Mesothelial cell of epicardium (in vitro differentiated cells): ENCODE data around the gene PTPRCAP. TPM values are rescaled to one million over a fixed set of nuclear protein-coding genes. Genes with fewer than 3 reads are reported as not detected.

Experiments used
- DNase-seq, 2 experiments: peaks; one replicate each; pipeline ENCODE4 v3.0.0; 2021; ENCODE audit warnings: low spot score in 2 of 2; ENCODE audit not compliant: unreplicated experiment in 2 of 2
- H3K27ac Mint-ChIP-seq: 2 replicates; pipeline ENCODE4 v1.8.0; 2021; ENCODE audit warnings: mixed read lengths
- H3K27me3 Mint-ChIP-seq: 2 replicates; pipeline ENCODE4 v1.8.0; 2021; ENCODE audit warnings: low read depth, mixed read lengths
- H3K36me3 Mint-ChIP-seq: 2 replicates; pipeline ENCODE4 v1.8.0; 2021; ENCODE audit warnings: mixed read lengths
- H3K4me1 Mint-ChIP-seq: 2 replicates; pipeline ENCODE4 v1.8.0; 2021; ENCODE audit warnings: mixed read lengths
- H3K4me3 Mint-ChIP-seq: 2 replicates; pipeline ENCODE4 v1.8.0; 2021; ENCODE audit warnings: mild to moderate bottlenecking, moderate library complexity, mixed read lengths
- H3K9me3 Mint-ChIP-seq: 2 replicates; pipeline ENCODE4 v1.8.0; 2021; ENCODE audit warnings: mixed read lengths
- CTCF ChIP-seq: fragments of 200-600 bp; sonication (generic); IDR thresholded peaks from one replicate; pipeline ENCODE4 v1.5.0; 2021; ENCODE audit warnings: antibody characterized with exemption; ENCODE audit not compliant: unreplicated experiment
- total RNA-seq: library from RNA; stranded (reverse); gene quantifications from 3 replicates; pipeline ENCODE4 v1.2.1, GENCODE V29; 2021

PTPRCAP gene
- total RNA-seq, 1 donor from 2014 or later, result 1.8 TPM

DNA sequence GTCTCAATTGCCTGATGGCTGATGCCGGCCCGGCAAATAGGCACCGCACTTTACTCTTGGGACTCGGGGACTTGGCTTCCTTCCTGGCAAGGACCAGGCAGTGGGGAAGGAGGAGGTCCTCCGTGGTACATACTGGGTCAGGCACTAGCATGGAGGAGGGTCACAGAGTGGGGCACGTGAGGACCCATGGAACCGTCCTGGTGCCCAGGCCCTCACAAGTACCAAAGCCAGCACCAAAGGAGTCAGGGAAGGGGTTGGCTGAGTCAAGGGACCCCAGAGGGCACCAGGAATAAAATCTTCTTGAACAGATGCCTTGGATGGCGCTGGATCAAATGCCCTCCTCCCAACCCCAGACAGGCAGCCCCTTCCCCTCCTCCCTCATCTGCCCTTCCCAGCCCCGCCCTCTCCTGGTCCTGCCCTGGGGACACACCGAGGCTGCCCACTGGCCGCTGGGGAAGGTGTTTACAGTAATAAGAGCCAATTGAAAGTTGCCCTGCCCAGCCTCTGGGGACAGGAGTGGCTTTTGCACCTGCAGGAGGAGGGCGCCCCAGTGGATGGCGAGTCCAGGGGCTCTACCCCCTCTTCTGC is 27.6 kb downstream of the PTPRCAP start:
- Mint-ChIP-seq H3K4me3 (no peak overlapping the region), H3K4me1 (peaks cover 7% of the 10 kb centered on the region), H3K27ac (no peak overlapping the region), H3K36me3 (no peaks in the 10 kb centered on the region), H3K9me3 (no peaks in the 10 kb centered on the region), H3K27me3 (peaks cover 45% of the 10 kb centered on the region)
- no peak for DNase-seq
- TF ChIP-seq CTCF, result no peak

- H3K4me3 Mint-ChIP-seq, result no peak overlapping the region
- no peak for TF ChIP-seq CTCF
- H3K4me1 Mint-ChIP-seq, result peaks cover 10% of the 10 kb centered on the region
- no peaks in the 10 kb centered on the region for H3K9me3 Mint-ChIP-seq
- no peak overlapping the region for H3K27ac Mint-ChIP-seq
- no peak for DNase-seq
- no peaks in the 10 kb centered on the region for H3K36me3 Mint-ChIP-seq
- peaks cover 43% of the 10 kb centered on the region for H3K27me3 Mint-ChIP-seq
These were observed 28.2 kb downstream of the PTPRCAP start for GRCh38 chr11:67409261-67409666.

- no peak for TF ChIP-seq CTCF
- Mint-ChIP-seq H3K4me3 (no peak overlapping the region), H3K9me3 (no peaks in the 10 kb centered on the region), H3K36me3 (no peaks in the 10 kb centered on the region), H3K4me1 (peaks cover 10% of the 10 kb centered on the region), H3K27ac (no peak overlapping the region), H3K27me3 (peaks cover 40% of the 10 kb centered on the region)
- no peak for DNase-seq
These were observed 28.9 kb downstream of the PTPRCAP start for GRCh38 chr11:67408437-67409200.

GRCh38 chr11:67407688-67408163 is 29.8 kb downstream of the PTPRCAP start:
- Mint-ChIP-seq H3K27me3 (peaks cover 33% of the 10 kb centered on the region), H3K36me3 (no peaks in the 10 kb centered on the region), H3K4me1 (peaks cover 6% of the 10 kb centered on the region), H3K4me3 (no peak overlapping the region), H3K9me3 (no peaks in the 10 kb centered on the region), H3K27ac (no peak overlapping the region)
- DNase-seq, result no peak
- TF ChIP-seq CTCF, result no peak

DNA sequence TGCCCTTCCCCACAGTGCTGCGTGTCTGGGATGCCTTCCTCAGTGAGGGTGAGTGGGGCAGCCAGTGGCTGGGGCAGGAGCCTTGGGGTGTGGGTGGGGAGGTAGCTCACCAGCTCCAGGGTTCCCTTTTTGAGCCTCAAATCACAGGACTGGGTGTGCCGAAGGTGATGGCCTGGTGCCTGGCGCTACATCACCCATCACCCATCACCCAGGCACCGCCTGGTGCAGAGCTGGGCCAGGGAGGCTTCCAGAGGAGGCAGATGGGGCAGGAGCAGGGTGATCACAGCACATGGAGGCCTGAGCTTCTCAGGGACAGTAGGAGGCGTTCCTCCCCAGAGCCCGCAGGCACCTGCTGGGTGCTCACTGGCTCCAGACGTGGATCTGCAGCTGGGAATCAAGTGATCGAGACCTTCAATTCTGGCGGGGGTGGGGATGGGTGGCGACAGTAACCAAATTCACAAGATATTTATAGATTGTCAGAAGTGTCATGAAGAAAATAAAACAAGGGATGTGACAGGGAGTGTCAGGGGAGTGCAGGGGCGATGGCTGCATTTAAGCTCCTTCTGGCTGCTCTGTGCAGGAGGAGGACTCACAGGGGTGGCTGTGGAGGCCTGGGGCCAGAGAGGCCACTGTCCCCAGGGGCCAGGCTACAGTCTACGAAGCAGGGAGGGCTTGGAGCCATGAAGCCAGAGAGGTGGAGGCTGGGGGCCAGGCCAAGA is 30.4 kb downstream of the PTPRCAP start:
- H3K9me3 Mint-ChIP-seq, result no peaks in the 10 kb centered on the region
- no peak for DNase-seq
- no peak overlapping the region for H3K27ac Mint-ChIP-seq
- H3K36me3 Mint-ChIP-seq, result no peaks in the 10 kb centered on the region
- peaks cover 7% of the 10 kb centered on the region for H3K4me1 Mint-ChIP-seq
- TF ChIP-seq CTCF, result no peak
- H3K27me3 Mint-ChIP-seq, result peaks cover 27% of the 10 kb centered on the region
- H3K4me3 Mint-ChIP-seq, result no peak overlapping the region
